Fibroblast of villous mesenchyme (primary cell): ENCODE measurements around the gene TMPO. TPM values are rescaled to one million over a fixed set of nuclear protein-coding genes. Genes with fewer than 3 reads are reported as not detected.
A peak's percentile ranks its signal among the peaks of the same experiment; 100 is the strongest.
"Not testable (repeated sequence)": the region's sequence is repeated elsewhere in the genome, so short reads cannot be mapped to it uniquely, and the experiment has no call there.

Source experiments
- DNase-seq: peaks from one replicate; pipeline ENCODE4 v3.0.0-alpha.2; 2010; ENCODE audit warnings: low read depth
- H3K4me3 ChIP-seq: 2 replicates; pipeline ENCODE4 v1.5.1; 2011; ENCODE audit warnings: low read depth, mild to moderate bottlenecking, low read length
- CTCF ChIP-seq: IDR thresholded peaks from 2 replicates; pipeline ENCODE4 v1.5.1; 2012; ENCODE audit warnings: low read depth, mild to moderate bottlenecking, low read length; ENCODE audit not compliant: insufficient read depth
- total RNA-seq: library from RNA; depleted of rRNA; stranded (reverse); fragments of >200 nt; gene quantifications from 2 replicates; pipeline ENCODE4 v1.2.3, GENCODE V29; 2012

Gene TMPO
- total RNA-seq, 1 donor: 124 TPM

- no peak for TF ChIP-seq CTCF
- H3K4me3 ChIP-seq: no peak overlapping the region
- no peak for DNase-seq
Observed at GRCh38 chr12:98475565-98475908, 39.9 kb upstream of the TMPO start.

DNA sequence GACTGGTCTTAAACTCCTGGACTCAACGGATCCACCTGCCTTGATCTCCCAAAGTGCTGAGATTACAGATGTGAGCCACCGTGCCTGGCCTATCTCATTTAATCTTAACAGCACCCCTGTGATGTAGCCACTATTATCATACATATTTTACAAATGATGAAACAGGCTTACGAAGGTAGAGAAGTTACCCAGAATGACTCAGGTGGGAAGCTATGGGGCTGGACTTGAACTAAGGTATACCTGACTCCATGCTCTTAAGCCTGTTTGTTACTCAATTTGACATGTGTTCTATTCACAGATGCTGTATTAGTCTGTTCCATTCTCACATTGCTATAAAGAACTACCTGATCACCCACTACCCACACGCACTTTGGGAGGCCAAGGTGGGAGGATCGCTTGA lies 36.8 kb upstream of the TMPO start:
- no peak for DNase-seq
- TF ChIP-seq CTCF: no peak
- no peak overlapping the region for H3K4me3 ChIP-seq

GRCh38 chr12:98483621-98484503 lies 31.5 kb upstream of the TMPO start:
- no peak for TF ChIP-seq CTCF
- H3K4me3 ChIP-seq: no peak overlapping the region
- peak; percentile 48 for DNase-seq

DNA sequence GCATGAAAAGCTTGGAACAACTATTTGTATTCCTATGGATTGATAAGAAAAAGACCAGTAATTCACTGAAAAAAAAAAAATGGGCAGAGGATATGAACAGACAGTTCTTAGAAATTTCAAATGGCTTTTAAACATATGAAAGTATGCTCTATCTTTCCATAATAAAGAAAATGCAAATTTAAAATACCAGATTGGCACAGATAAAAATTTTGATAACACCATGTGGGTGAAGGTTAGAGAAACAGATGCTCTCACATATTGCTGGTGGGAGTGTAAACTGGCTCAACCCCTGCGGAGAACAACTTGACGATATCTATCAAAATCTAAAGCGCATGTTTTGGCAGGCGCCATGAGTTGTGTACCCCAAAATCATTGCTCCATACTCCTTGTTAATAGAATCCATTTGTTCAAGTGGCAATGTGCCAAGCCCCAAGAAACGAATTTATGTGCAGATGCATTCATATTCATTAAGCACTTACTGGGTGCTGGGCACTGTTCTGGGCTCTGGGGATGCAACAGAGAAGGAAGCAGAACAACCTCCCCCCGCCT lies 29.5 kb upstream of the TMPO start:
- H3K4me3 ChIP-seq: no peak overlapping the region
- TF ChIP-seq CTCF: no peak
- DNase-seq: no peak

- H3K4me3 ChIP-seq, DNase-seq: not testable (repeated sequence)
Observed at GRCh38 chr12:98488416-98488815, 27.0 kb upstream of the TMPO start.

GRCh38 chr12:98489176-98489575 lies 26.2 kb upstream of the TMPO start:
- no peak for TF ChIP-seq CTCF
- DNase-seq: no peak
- no peak overlapping the region for H3K4me3 ChIP-seq

DNA sequence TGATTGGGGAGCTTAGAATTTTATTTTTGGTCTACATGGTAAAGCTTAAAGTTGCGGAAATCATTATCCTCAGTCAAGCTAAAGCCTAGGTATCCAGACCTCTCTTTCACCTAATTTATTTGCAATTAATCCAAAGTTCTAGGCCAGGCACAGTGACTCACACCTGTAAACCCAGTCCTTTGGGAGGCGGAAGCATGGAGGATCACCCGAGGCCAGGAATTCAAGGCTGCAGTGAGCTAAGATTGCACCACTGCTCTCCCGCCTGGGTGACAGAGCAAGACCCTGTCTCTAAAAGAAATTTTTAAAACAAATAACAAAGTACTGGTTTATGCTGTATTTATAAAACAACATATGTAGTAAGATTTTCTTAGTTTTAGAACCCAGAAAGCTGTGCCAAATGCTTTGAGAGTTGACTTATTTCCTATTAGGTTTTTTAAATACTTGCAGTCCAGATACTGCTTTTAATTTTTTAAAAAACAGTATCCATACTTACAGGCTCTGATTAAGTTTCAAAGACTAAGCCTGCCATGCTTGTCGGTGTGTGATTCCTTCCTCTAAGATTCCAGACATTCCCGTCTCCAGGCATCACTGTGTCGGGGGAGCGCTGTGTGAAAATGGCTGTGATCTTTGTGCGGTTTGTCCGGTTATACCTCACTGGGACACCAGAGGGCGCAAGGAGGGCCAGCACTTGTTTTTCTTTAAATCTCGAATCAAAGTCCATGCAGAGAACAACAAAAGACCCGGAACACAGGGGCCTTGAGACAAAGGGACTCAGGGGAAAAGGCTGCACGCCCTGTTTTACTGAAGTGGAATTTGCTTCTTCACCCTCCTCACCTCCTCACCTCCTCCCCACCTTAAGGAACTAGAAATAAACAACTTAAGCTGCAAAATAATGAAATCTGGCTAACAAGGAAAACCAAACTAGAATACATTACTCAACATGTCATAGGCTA lies 24.6 kb upstream of the TMPO start:
- no peak overlapping the region for H3K4me3 ChIP-seq
- TF ChIP-seq CTCF: peak; percentile 93
- DNase-seq: peak; percentile 89
